ENCODE data around the gene DTX1.

The DTX1 gene

GRCh38 chr12:113096675-113097461, 40.3 kb downstream of the DTX1 start:
- H3K4me1 Mint-ChIP-seq = peaks cover 14% of the 10 kb centered on the region
- H3K27ac Mint-ChIP-seq = no peak overlapping the region
- no peak overlapping the region for H3K4me3 Mint-ChIP-seq
- H3K36me3 Mint-ChIP-seq (ENCODE audit: low read depth) = no peaks in the 10 kb centered on the region
- TF ChIP-seq CTCF (IDR thresholded peaks at IDR 0.05; ENCODE audit: unreplicated experiment in 3 of 3) = no peak
- H3K27me3 Mint-ChIP-seq (ENCODE audit: low read depth) = peaks cover 41% of the 10 kb centered on the region
- no peaks in the 10 kb centered on the region for H3K9me3 Mint-ChIP-seq

- Mint-ChIP-seq H3K36me3 (ENCODE audit: low read depth) (no peaks in the 10 kb centered on the region), H3K9me3 (no peaks in the 10 kb centered on the region), H3K27me3 (ENCODE audit: low read depth) (peaks cover 38% of the 10 kb centered on the region), H3K4me1 (peaks cover 10% of the 10 kb centered on the region), H3K27ac (peak overlapping the region in 1 of 3 experiments; percentile 29), H3K4me3 (no peak overlapping the region)
- TF ChIP-seq CTCF (IDR thresholded peaks at IDR 0.05; ENCODE audit: unreplicated experiment in 3 of 3) = no peak
Observed at GRCh38 chr12:113097716-113098440, 41.3 kb downstream of the DTX1 start.

GRCh38 chr12:113098441-113099028, 42.0 kb downstream of the DTX1 start:
- H3K9me3 Mint-ChIP-seq = no peaks in the 10 kb centered on the region
- H3K27ac Mint-ChIP-seq = peak overlapping the region in 2 of 3 experiments; percentile 29 to 79
- peak; percentile 70 to 79 (median 72) for TF ChIP-seq CTCF (IDR thresholded peaks at IDR 0.05; ENCODE audit: unreplicated experiment in 3 of 3)
- H3K4me1 Mint-ChIP-seq = peaks cover 10% of the 10 kb centered on the region
- H3K4me3 Mint-ChIP-seq = peak overlapping the region in 1 of 3 experiments; percentile 27
- peaks cover 40% of the 10 kb centered on the region for H3K27me3 Mint-ChIP-seq (ENCODE audit: low read depth)
- no peaks in the 10 kb centered on the region for H3K36me3 Mint-ChIP-seq (ENCODE audit: low read depth)

- no peak for TF ChIP-seq CTCF (IDR thresholded peaks at IDR 0.05; ENCODE audit: unreplicated experiment in 3 of 3)
- no peaks in the 10 kb centered on the region for H3K9me3 Mint-ChIP-seq
- no peak overlapping the region for H3K27ac Mint-ChIP-seq
- no peaks in the 10 kb centered on the region for H3K36me3 Mint-ChIP-seq (ENCODE audit: low read depth)
- peaks cover 10% of the 10 kb centered on the region for H3K4me1 Mint-ChIP-seq
- H3K4me3 Mint-ChIP-seq = no peak overlapping the region
- peaks cover 41% of the 10 kb centered on the region for H3K27me3 Mint-ChIP-seq (ENCODE audit: low read depth)
Observed at GRCh38 chr12:113099364-113099763, 42.8 kb downstream of the DTX1 start.

- Mint-ChIP-seq H3K27me3 (ENCODE audit: low read depth) (peaks cover 45% of the 10 kb centered on the region), H3K4me1 (peaks cover 10% of the 10 kb centered on the region), H3K4me3 (no peak overlapping the region), H3K36me3 (ENCODE audit: low read depth) (no peaks in the 10 kb centered on the region), H3K9me3 (no peaks in the 10 kb centered on the region), H3K27ac (no peak overlapping the region)
- TF ChIP-seq CTCF (IDR thresholded peaks at IDR 0.05; ENCODE audit: unreplicated experiment in 3 of 3) = no peak
Observed at GRCh38 chr12:113099764-113100163, 43.2 kb downstream of the DTX1 start.
